Measurements from ENCODE around the gene TLK2.

GRCh38 chr17:62605588-62605987, 127.0 kb downstream of the TLK2 start:
- TF ChIP-seq CTCF (IDR thresholded peaks at IDR 0.05) (no peak), EP300 (IDR thresholded peaks at IDR 0.05) (no peak)
